GM19328 (cell line): ENCODE data around the gene NAGS.
"Not testable (repeated sequence)": the region's sequence is repeated elsewhere in the genome, so short reads cannot be mapped to it uniquely, and the experiment has no call there.

Experiments used
- ATAC-seq: cut with Tn5 transposase; IDR thresholded peaks from one replicate; pipeline ENCODE4 v1.9.1; 2021; ENCODE audit warnings: mild to moderate bottlenecking, moderate library complexity; ENCODE audit not compliant: unreplicated experiment

NAGS gene

GRCh38 chr17:43983515-43984411 lies 20.7 kb upstream of the NAGS start:
- no peak for ATAC-seq

GRCh38 chr17:43984521-43984920 lies 19.9 kb upstream of the NAGS start:
- no peak for ATAC-seq

- ATAC-seq = no peak
Measured at GRCh38 chr17:43986225-43986981, 18.0 kb upstream of the NAGS start.

DNA sequence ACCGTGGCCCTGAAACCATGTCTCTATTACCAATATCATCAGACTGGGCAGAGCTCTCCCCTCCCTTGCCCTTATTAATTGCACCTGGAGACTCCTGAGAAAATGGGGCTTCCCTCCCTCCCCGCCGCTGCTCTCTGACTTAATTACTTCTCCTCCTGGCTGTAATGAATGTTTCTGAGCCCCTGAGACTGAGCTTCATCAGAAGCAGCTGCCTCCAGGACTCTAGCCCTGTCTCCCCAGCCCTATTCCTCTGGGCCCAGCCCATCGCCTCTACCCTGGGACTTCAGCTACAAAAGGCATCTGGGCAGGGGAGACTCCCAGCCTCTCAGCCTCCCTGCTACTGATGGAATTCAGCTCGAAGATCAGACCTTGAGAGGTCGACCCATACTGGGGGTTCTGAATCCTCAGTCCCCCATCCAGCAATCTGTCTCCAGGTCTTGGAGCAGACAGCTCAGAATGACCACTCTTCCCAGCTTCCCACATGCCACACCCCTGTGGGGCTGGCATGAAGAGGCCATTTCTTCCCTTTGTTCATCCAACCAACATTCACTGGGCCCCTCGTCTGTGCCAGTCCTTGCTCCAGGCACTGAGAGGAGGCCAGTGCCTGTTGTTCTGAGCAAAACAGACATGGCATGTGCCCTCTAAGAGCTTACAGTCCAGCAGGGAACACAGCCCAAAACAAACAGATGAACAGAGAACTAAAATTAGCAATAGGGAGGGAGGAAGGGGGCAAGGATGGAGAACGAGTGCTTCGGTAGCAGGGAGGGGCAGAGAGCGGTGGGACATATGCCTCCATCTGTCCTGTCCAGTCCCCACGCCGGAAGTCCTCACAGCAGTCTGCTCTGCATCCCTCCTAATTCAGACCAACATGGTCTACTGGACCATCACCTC lies 17.0 kb upstream of the NAGS start:
- ATAC-seq = no peak

- ATAC-seq = no peak
Measured at GRCh38 chr17:43988301-43988700, 16.1 kb upstream of the NAGS start.

DNA sequence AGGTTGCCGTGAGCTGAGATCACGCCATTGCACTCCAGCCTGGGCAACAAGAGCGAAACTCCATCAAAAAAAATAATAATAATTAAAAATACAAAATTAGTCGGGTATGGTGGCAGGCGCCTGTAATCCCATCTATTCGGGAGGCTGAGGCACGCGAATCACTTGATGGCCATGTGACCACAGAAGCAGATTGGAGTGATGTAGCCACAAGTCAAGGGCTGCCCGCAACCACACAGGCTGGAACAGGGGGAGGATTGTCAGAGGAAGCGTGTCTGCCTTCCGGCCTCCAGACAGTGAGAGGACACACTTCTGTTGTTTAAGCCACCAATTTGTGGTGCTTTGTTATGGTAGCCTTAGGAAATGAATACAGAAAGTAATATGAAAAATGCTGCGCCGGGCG lies 11.8 kb upstream of the NAGS start:
- ATAC-seq = no peak

DNA sequence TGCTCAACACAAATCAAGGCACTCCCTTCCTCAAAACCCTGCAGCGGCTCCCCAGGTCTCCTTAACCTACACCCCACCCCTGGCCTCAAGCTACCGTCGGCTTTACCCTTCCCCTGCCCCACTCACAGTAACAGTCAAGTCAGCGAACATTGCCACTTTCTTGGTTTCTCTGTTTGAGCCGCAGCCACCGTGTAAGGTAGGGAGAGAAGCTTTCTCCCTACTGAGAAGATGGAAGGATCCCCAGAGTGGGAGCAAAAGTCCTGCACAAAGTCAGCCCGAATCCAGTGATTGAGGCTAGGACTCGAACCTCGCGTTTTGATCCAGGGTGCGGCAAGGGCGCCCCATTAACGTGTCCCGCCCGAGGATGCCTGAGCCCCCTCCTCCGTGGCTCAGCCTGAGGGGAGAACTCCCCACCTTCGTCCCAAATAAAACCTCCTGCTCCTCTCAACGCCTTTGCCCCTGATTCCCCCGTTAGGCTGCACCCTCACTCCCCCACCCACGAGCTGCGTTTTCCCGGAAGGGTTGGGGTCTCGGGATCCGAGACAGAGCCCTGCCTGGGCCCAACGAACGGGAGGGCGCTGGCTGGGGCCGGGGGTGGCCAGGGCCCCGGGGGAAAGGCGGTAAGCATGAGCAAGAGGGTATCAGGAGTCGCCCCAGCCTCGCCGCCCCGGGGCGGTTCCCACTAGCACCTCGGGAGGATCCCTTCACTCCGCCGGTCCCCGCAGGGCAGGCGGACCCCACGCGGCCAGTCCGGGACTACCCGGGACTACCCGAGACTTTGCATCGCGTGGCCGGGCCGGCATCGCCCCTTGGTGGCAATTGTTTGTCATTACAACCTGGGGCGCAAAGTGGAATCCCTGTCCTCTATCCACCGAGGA lies 9.9 kb upstream of the NAGS start:
- no peak for ATAC-seq

DNA sequence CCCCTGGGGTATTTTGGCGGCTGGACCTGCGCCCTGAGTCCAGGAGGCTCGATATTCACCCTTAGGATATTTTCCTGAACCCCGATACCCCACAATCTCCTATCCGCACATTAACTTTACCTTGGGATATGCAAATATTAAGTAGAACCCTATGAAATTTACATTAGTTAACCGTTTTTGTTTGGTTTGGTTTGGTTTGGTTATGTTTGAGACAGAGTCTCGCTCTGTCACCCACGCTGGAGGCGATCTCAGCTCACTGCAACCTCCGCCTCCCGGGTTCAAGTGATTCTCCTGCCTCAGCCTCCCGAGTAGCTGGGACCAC lies 9.3 kb upstream of the NAGS start:
- no peak for ATAC-seq

DNA sequence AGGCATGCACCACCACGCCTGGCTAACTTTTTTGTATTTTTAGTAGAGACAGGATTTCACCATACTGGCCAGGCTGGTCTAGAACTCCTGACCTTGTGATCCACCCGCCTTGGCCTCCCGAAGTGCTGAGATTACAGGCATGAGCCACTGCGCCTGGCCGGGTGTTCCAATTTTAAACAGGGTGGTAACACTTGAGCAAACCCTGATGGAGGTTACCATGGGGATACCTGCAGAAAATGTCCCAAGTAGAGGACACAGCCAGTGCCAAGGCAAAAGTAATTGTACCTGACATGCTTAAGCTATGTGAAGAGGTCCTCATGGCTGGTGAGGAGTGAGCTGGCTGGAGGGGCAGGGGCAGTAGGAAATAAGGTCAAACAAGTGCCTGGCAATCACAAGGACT lies 7.2 kb upstream of the NAGS start:
- ATAC-seq = not testable (repeated sequence)

- no peak for ATAC-seq
Measured at GRCh38 chr17:43998552-43998951, 5.9 kb upstream of the NAGS start.

- ATAC-seq = no peak
Measured at GRCh38 chr17:43999024-43999423, 5.4 kb upstream of the NAGS start.

- no peak for ATAC-seq
Measured at GRCh38 chr17:44000141-44000860, 4.1 kb upstream of the NAGS start.

DNA sequence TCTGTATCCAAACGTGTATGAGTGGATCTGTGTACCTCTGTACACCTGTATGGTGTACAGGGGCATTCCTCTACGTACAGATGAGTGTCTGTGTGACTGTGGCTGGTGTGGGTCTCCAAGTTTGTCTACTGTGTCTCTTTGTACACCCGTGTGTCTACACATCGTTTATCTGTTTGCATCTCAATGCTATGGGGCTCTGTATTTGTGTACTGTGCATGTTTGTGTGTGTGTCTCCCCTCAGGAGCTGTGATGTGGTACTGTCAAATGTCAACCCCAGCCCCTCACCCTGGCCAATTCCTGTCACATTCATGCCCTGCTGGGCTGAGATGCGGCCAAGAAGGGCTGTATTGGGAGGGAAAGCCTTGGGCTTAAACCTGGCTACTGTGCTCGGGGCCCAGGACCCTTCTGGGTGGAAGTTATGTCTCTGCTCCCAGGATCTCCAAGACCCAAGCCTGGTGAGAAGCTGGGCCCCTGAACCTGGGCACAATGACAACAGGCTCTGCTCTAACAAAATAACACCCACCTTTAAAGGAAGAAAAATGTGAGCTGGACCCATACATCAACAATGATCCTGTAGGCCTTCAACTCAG lies 3.5 kb upstream of the NAGS start:
- ATAC-seq = no peak

DNA sequence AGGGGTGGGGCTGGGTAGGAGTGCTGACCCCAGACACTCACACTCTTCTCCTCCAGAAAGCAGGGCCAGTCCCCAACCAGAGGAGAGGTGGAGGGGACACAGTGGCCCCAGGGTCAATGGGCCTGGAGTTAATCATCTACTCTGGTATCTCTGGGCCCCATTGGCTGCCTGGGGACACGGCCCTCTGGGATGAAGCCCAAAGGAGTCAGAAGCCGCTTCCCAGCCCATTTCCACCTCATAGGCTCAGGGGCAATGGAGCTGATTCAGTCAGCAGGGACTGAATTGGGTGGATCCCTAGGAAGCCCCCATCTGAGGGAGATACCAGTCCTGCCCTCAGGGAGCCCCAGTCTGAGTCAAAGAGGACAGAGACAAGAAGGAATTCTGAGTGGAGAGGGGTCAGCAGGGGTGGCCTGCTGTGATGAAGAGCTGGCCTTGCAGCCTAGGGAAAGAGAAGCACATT lies 2.9 kb upstream of the NAGS start:
- no peak for ATAC-seq

DNA sequence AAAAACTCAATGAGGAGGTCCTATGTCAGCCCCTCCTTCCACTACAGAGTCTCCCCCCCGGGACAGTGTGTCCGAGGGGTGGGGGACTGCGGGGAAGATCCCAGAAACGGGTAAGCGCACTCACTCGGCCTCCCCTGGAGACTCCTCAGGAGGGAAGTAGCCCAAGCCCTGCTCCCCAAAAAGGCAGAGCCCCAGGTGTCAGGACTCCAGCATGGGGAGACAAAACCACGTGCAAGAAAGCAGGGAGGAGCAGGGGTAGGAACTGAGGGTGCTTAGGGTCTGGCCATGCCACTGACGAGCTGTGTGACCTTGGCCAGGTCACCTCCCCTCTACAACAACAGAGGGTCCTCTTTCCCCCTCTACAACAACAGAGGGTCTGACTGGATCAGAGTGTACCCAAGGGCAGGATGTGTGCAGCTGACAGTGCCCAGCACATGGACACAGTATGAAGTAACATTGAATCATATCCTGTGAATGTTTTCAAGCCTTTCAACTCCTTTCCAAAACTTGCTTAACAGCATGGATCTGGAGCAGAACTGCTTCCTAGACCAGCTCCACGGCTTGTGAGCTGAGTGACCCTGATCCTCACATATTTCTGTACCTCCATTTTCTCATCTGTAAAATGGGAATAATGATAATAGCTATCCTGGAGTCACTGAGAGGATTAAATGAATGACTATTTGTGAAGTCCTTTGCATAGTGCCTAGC lies 2.1 kb upstream of the NAGS start:
- ATAC-seq = no peak

DNA sequence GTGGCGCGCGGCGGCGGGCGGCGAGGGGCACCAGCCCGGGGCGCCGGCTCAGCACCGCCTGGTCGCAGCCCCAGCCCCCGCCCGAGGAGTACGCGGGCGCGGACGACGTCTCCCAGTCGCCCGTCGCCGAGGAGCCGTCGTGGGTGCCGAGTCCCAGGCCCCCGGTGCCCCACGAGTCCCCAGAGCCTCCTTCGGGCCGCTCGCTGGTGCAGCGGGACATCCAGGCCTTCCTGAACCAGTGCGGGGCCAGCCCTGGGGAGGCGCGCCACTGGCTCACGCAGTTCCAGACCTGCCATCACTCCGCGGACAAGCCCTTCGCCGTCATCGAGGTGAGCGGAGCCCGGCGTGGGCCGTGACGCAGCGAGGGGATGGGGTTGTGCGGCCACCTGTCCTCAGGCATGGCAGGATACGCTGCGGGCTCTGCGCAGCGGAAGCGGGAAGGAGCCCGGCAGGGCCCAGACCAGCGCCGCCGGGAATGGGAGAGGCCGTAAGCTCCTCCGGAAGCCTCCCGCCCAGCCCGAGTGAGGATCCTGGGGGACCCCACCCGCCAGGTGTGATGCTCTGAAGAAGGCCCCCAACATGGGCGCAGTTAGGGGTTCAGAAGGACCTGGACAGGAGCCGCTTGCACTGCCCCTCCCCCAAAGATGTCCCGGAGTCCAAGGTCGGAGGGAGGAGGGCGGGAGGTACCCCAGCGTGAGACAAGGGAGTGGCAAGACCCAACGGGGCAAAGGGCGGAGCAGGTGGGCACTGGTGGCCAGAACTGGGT lies 522 bp downstream of the NAGS start:
- no peak for ATAC-seq

- no peak for ATAC-seq
Measured at GRCh38 chr17:44005527-44006271, 1.3 kb downstream of the NAGS start.
